ENCODE data around the gene ZKSCAN7.
"Not testable (repeated sequence)": the region's sequence is repeated elsewhere in the genome, so short reads cannot be mapped to it uniquely, and the experiment has no call there.

ZKSCAN7 gene

GRCh38 chr3:44554626-44555592, at the start of gene ZKSCAN7:
Gene ZKSCAN7 (plus strand): TSS chr3:44555193. CDS start chr3:44557048, 1,855 bp downstream.
- DNase-seq (ENCODE audit: low spot score): peak; percentile 85

GRCh38 chr3:44506556-44506955, 48.4 kb upstream of the ZKSCAN7 start:
- DNase-seq (ENCODE audit: low spot score): no peak

- DNase-seq (ENCODE audit: low spot score): no peak
These were observed 48.0 kb upstream of the ZKSCAN7 start for GRCh38 chr3:44506961-44507360.

GRCh38 chr3:44509393-44509921, 45.5 kb upstream of the ZKSCAN7 start:
- DNase-seq (ENCODE audit: low spot score): no peak

- DNase-seq (ENCODE audit: low spot score): peak; percentile 62
These were observed 45.0 kb upstream of the ZKSCAN7 start for GRCh38 chr3:44510000-44510368.

- no peak for DNase-seq (ENCODE audit: low spot score)
These were observed 43.8 kb upstream of the ZKSCAN7 start for GRCh38 chr3:44511238-44511566.

GRCh38 chr3:44513513-44513912, 41.5 kb upstream of the ZKSCAN7 start:
- DNase-seq (ENCODE audit: low spot score): no peak

- peak; percentile 19 for DNase-seq (ENCODE audit: low spot score)
These were observed 38.8 kb upstream of the ZKSCAN7 start for GRCh38 chr3:44516230-44516629.

- DNase-seq (ENCODE audit: low spot score): no peak
These were observed 36.2 kb upstream of the ZKSCAN7 start for GRCh38 chr3:44518782-44519156.

GRCh38 chr3:44521721-44522120, 33.3 kb upstream of the ZKSCAN7 start:
- DNase-seq (ENCODE audit: low spot score): no peak

- no peak for DNase-seq (ENCODE audit: low spot score)
These were observed 32.5 kb upstream of the ZKSCAN7 start for GRCh38 chr3:44522494-44522933.

- no peak for DNase-seq (ENCODE audit: low spot score)
These were observed 29.9 kb upstream of the ZKSCAN7 start for GRCh38 chr3:44525060-44525459.

- peak; percentile 20 for DNase-seq (ENCODE audit: low spot score)
These were observed 25.1 kb upstream of the ZKSCAN7 start for GRCh38 chr3:44529927-44530326.

GRCh38 chr3:44530911-44531310, 24.1 kb upstream of the ZKSCAN7 start:
- no peak for DNase-seq (ENCODE audit: low spot score)

GRCh38 chr3:44534659-44535058, 20.3 kb upstream of the ZKSCAN7 start:
- DNase-seq (ENCODE audit: low spot score): not testable (repeated sequence)

GRCh38 chr3:44535364-44535763, 19.6 kb upstream of the ZKSCAN7 start:
- DNase-seq (ENCODE audit: low spot score): no peak

GRCh38 chr3:44544811-44545210, 10.2 kb upstream of the ZKSCAN7 start:
- not testable (repeated sequence) for DNase-seq (ENCODE audit: low spot score)

- no peak for DNase-seq (ENCODE audit: low spot score)
These were observed 730 bp downstream of the ZKSCAN7 start for GRCh38 chr3:44555723-44556122.

GRCh38 chr3:44557074-44557473, 2.1 kb downstream of the ZKSCAN7 start:
- no peak for DNase-seq (ENCODE audit: low spot score)

GRCh38 chr3:44561076-44561475, 6.1 kb downstream of the ZKSCAN7 start:
- DNase-seq (ENCODE audit: low spot score): no peak

- no peak for DNase-seq (ENCODE audit: low spot score)
These were observed 7.2 kb downstream of the ZKSCAN7 start for GRCh38 chr3:44562147-44562546.

- no peak for DNase-seq (ENCODE audit: low spot score)
These were observed 13.6 kb downstream of the ZKSCAN7 start for GRCh38 chr3:44568561-44568960.

- no peak for DNase-seq (ENCODE audit: low spot score)
These were observed 16.0 kb downstream of the ZKSCAN7 start for GRCh38 chr3:44571024-44571423.

- DNase-seq (ENCODE audit: low spot score): no peak
These were observed 21.6 kb downstream of the ZKSCAN7 start for GRCh38 chr3:44576613-44577012.

Data from germinal center (tissue), 1 donor.